ENCODE measurements around the gene PTPRZ1.

The PTPRZ1 gene

DNA sequence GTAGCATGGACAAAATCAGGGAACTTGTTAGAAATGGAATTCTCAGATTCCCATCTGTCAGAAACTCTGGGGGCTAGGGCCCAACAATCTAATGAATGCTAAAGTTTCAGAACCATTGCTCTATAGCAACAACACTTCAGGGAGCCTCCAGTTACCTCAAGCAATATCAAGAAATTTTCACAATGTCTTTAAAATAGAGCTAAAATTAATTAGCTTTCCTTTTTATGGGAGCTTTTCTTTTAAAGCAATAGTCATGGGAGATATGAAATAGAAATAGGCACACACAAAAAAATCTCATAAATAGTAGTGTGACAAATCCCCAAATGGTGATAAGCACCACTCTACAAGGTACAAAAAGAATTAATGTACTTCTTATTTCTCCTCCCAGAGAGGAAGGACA is 190.2 kb downstream of the PTPRZ1 start:
- DNase-seq, result no peak

DNA sequence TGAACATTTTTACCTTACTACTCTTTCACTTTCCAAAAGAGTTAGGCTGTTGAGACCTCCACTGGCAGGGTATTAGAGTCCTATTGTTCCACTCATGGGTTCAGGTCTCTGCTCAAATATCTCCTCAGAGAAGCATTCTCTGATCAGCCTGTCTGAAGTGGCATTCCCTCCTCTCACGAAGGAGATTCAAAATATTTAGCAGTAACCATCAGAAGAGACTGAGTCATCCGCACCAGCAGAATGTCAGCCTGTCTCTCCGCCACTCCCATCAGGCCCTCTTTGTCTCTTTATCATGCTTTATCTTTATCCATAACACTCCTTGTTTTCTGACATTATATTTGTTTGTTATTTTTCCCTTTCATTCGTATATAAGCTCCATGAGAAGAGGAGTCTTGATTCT is 192.0 kb downstream of the PTPRZ1 start:
- DNase-seq, result no peak

DNA sequence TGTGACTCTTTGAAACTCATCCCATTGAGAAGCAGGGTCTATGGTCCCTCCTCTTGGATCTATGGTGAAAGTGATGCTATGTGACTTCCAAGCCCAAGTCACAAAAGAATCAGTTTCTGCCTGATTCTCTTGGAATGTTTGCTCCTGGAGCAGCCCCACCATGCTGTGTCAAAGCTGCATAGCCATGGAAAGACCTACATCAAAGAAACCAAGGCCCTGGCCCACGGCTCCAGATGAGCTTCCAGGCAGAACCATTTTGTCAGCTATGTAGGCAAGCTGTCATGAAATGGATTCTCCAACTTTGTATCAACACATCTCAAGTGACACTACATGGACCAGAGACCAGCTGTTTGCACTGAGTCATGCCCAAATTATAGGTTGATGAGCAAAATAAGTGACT is 194.1 kb downstream of the PTPRZ1 start:
- DNase-seq, result no peak

DNA sequence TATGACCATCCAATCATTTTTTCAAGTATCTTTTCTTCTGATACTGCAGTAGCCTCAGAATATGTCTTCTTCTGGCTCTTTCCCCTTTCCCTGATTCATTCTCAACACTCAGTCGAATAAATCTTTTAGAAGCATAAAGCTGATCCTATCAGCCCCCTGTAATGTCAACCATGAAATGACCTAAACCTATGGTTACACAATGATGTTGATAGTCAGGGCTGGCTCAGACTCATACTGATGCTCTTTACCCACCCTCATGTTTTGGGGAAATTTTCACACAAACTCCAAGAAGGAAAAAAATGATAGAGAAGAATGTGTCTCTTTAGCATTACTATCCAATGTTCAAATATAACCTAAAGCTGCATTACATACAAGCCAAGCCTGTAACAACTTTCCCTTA is 195.1 kb downstream of the PTPRZ1 start:
- DNase-seq, result no peak

DNA sequence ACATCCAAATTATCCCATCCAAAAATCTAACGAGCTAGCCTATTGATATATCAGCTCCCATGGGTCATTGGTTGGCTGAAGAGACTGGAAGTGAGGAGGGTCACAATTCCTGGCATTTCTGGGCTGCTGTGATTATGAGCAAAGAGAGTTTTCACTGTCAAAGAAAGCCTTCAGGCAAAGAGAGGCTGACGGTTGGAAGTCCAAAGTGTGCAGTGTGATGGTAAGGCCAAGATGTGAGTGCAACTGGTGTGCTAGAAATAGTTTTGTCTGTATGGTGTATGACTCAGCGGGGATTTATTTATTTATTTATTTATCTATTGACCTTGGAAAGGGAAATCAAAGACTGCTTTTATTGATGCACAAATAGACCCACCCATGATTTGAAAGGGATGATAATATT is 196.0 kb downstream of the PTPRZ1 start:
- DNase-seq, result no peak

DNA sequence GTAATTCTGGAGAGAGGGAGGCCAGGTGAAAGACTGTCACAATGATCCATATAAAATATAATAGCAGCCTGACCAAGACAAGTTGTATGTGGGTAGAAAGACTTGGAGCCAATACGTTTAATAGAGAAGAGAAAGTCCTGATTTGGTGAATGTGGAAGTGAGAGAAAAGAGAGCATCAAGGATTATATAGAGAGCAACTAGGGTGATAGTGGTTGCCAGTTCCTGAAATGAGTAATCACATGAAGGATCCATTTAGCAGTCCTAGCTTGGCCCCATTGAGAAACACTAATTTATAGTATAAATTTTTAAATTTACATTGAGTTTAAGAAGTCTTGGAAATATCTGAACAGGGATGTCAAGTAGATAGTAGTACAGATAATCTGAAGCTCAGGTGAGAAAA is 197.1 kb downstream of the PTPRZ1 start:
- no peak for DNase-seq

DNA sequence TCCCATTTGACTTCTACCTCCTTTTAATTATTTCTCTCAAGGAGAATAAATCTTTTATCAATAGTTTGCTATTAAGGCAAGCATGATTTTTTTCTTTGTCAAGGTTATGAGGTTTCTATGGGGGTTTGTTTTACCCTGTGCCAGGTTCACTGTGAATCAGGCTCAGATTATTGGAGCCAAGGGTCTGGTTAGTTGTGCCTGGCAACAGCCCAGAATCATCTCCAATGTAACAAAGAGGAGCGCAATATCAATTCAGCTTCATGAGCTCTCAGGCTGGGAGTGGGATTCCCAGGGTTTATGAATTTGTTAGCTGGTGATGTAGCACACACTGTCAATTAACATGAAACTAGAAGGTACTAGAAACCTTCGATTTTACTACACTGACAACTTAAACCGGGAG is 197.9 kb downstream of the PTPRZ1 start:
- no peak for DNase-seq

DNA sequence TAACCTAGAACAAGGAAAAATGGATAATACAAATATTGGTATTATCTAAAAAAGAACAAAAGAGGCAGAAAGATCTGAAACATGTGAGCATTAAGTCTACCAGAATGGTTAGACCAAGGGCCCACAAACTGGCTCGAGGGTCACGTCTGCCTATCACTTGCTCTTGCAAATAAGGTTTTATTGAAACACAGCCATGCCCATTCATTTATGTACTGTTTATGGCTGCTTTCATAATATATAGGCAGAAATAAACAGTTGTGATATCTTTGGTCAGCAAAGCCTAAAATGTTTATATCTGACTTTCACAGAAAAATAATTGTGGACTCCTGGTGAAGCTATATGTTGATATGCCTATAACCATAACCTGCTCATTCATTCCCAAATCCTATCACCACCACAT is 199.3 kb downstream of the PTPRZ1 start:
- DNase-seq, result no peak

DNA sequence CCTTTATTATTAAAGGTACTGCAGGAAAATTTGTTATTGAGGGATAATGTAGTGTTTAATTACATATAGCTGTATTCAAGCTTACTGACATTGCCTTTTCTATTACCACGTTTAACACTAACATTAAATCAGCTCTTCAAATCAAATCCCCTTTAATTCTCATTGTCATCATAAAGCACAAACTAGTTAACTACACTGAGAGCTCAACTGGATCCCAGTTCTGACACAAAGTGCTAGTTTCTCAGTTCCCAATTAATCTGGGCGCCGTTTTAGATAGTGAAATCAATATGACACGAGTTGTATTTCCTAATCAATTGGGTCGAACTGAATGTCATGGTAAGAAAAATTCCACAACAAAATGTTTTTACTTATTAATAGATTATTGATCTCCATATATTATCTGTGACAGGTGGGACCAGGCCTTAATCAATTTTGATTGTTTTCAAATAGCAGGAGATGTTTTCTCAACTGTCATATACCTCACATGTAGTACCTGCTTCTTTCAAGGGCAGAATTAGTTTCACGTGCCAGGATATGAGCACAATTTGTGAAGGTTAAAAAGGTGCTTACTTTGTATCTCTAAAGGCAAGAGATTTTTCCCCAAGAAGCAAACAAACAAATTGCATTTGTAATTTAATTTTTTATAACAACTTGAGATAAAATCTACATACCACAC is 200.1 kb downstream of the PTPRZ1 start:
- DNase-seq, result no peak

DNA sequence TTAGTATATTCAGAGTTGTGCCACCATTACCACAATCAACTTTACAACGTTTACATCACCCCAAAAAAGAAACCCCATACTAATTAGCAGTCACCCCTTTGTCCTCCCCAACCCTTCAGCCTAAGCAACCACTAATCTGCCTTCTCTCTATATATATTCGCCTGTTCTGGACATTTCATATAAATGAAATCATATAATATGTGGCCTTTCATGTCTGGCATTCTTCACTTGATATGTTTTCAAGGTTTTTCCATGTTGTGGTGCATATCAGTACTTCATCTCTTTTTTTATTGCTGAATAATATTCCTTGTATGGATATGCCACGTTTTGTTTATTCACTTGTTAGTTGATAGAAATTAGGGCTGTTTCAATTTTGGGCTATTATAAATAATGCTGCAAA is 200.7 kb downstream of the PTPRZ1 start:
- no peak for DNase-seq

DNA sequence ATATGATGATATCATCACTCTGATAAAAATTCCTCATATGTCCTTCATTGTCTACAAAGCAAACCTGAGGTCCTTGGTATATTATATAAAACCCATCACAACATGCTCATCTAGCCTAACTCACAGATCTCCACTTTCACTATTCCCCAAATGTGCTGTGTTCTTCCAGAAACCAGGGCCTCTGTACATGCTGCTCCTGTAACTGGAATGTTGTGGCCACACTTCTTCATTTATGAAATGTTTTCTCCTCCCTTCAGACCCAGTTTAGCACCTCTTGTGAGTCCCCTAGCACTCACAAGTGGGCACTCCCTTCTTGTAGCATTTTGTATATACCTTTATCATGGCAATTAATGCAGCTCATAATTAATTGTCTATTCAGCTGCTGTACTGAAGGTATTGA is 209.2 kb downstream of the PTPRZ1 start:
- DNase-seq, result no peak

DNA sequence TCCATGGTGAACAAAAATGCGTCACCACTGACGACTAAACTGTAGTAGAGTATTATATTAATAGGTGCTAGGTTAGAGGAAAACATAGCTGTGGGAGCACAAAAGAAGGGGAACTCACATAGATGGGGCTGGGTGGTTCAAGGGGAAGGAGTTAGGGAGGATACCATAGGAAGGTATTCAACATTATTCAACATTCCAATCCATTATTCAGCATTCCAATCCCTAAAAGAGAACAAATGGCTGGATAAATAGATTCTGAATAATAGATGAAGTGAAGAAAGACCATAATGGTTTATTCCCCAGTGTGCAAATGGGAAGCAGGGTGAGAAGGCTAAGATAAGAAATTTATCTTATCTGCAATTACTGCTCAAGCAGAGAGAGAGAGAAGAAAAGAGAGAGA is 209.7 kb downstream of the PTPRZ1 start:
- no peak for DNase-seq

DNA sequence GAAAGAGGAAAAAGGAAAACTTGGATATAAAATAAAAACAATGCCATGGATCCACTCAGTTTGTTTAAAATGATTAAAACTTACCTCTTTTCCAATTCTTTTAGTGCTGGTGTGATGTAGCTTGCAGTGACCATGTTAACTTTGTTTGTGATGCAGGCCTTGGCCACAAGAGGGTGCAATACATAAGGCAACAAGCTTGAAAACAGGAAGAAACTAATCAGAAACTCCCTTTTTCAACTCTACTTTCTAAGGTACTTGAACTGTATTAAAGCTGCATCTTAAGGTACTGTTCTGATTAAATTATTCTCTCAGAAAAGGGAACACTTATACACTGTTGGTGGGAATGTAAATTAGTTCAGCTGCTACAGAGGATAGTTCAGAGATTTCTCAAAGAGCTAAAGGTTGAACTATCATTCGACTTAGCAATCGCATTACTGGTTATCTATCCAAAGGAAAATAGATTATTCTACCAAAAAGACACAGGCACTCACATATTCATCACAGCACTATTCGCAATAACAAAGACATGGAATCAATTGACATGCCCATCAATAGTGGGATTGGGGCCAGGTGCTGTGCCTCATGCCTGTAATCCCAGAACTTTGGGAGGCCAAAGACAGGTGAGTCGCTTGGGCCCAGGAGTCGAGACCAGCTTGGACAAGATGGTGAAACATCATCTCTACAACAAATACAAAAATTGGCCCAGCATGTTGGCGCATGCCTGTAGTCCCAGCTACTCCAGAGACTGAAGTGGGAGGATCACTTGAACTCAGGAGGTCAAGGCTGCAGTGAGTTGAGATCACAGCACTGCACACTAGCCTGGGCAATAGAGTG is 220.2 kb downstream of the PTPRZ1 start:
- DNase-seq, result peak; percentile 41 to 67

DNA sequence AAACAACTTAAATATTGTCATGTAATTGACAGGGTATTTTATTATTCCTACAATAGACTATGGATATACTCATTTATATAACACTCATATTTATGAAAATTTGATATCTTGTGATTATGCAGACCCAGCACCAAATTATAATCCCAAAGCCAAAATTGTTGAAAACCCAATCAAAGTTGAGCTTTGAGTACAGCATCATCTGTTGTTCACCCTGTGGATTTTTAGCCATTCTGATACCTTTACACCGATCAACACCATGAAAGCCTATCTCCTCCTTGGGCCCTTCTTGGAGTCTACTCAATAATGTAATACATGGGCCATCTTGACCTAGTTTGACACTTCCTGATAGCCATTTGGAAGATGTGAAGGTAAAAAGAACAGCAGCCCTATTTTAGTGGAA is 221.6 kb downstream of the PTPRZ1 start:
- no peak for DNase-seq

DNA sequence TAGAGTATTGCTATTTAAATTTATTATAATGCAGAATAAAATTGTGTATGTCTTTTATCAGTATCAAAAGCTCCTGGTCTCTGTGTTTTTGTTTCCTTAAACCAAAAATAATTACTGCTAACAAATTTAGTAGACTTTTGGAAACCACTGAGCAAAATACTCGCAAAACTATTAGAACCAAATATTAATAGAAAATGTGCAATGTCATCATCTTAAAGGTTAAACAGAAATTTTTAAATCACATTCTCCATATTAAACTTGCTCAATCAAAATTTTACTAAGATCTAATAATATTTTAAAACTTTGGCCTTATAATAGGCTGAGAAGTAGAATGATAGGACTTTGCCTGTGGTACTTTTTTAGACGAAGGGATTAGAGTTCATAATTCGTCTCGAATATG is 222.7 kb downstream of the PTPRZ1 start:
- DNase-seq, result no peak

DNA sequence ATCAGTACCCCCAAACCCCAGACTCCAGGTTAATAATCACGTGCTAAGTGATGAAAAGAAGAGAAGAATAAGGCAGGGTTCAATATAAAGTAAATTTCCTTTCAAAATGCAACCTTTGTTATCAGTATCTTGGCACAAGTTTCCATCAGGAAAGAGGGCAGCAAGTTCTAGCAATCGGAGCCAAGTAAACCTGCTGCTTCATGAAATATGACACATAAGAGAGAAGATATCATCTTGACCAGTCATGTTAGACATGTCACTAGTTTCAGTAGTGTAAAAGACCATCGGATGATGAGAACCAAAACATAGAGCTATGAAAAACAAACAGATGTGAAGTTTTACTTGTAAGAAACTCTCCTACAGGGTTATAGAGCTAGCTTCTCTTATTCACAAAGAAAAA is 227.1 kb downstream of the PTPRZ1 start:
- DNase-seq, result no peak

DNA sequence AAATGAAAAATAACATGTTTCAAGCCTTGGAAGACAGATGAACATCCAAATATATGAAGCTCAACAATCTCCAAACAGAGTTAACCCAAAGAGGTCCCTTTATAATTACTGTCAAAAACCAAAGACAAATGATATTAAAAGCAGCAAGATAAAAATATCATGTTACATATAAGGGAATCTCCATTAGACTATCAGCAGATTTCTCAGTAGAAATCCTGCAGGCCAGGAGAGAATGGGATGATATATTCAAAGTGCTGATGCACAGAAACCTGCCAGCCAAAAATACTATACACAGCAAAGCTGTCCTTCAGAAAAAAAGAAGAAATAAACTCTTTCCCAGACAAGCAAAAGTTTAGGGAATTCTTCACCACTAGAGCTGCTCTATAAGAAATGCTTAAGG is 230.1 kb downstream of the PTPRZ1 start:
- no peak for DNase-seq
